ENCODE data around the gene STX10. TPM values are rescaled to one million over a fixed set of nuclear protein-coding genes. Genes with fewer than 3 reads are reported as not detected.
"Not testable (repeated sequence)": the region's sequence is repeated elsewhere in the genome, so short reads cannot be mapped to it uniquely, and the experiment has no call there.

STX10 gene
- total RNA-seq, 1 donor from 2014 or later, result 88.2 TPM

GRCh38 chr19:13164343-13165161 lies 14.4 kb upstream of the STX10 start:
- peak; percentile 75 for DNase-seq (ENCODE audit: low read depth, low spot score)

GRCh38 chr19:13163609-13164342 lies 13.6 kb upstream of the STX10 start:
- no peak for DNase-seq (ENCODE audit: low read depth, low spot score)

- DNase-seq (ENCODE audit: low read depth, low spot score), result peak; percentile 95
Observed at GRCh38 chr19:13162724-13163608, 12.8 kb upstream of the STX10 start.

GRCh38 chr19:13160557-13160956 lies 10.4 kb upstream of the STX10 start:
- no peak for DNase-seq (ENCODE audit: low read depth, low spot score)

- no peak for DNase-seq (ENCODE audit: low read depth, low spot score)
Observed at GRCh38 chr19:13159713-13160112, 9.5 kb upstream of the STX10 start.

- no peak for DNase-seq (ENCODE audit: low read depth, low spot score)
Observed at GRCh38 chr19:13155472-13156359, 5.5 kb upstream of the STX10 start.

GRCh38 chr19:13154911-13155471 lies 4.8 kb upstream of the STX10 start:
- DNase-seq (ENCODE audit: low read depth, low spot score), result no peak

- no peak for DNase-seq (ENCODE audit: low read depth, low spot score)
Observed at GRCh38 chr19:13154241-13154778, 4.1 kb upstream of the STX10 start.

GRCh38 chr19:13153569-13154240 lies 3.5 kb upstream of the STX10 start:
- DNase-seq (ENCODE audit: low read depth, low spot score), result no peak

GRCh38 chr19:13152974-13153568 lies 2.9 kb upstream of the STX10 start:
- peak; percentile 74 for DNase-seq (ENCODE audit: low read depth, low spot score)

- DNase-seq (ENCODE audit: low read depth, low spot score), result no peak
Observed at GRCh38 chr19:13152356-13152973, 2.3 kb upstream of the STX10 start.

- DNase-seq (ENCODE audit: low read depth, low spot score), result peak; percentile 91
Observed at GRCh38 chr19:13151605-13152355, 1.6 kb upstream of the STX10 start.

- DNase-seq (ENCODE audit: low read depth, low spot score), result no peak
Observed at GRCh38 chr19:13150931-13151604, 893 bp upstream of the STX10 start.

GRCh38 chr19:13149628-13150186 lies 468 bp downstream of the STX10 start:
- DNase-seq (ENCODE audit: low read depth, low spot score), result no peak

GRCh38 chr19:13149173-13149627 lies 975 bp downstream of the STX10 start:
- not testable (repeated sequence) for DNase-seq (ENCODE audit: low read depth, low spot score)

GRCh38 chr19:13146763-13147563 lies 3.2 kb downstream of the STX10 start:
- DNase-seq (ENCODE audit: low read depth, low spot score), result no peak

All from pulmonary artery endothelial cell (primary cell).